ENCODE measurements around the gene MAP2K5.

MAP2K5 gene

DNA sequence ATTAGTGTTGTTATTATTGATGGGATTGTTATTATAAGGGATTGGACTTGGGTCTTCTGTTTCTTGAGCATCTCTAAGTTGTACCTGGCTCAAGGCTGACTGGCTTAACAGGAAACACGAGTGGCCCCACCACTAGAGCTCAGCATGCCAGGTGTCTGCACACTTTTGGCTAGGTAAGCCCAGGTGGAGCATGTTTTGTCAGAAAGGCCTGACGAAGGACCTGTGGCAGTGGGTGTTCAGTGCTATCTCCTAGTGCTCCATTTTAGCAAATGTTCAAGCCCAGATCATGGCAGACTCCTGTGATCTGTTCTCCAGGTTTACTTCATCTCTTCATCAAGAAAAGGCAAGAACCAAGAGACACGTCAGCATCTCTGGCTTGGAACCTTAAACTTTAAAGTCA lies 3.4 kb downstream of the MAP2K5 start:
- ChIA-PET POLR2A (no interaction called here), CTCF (interaction anchor here (0.6 kb wide), 1 partner anchor 106 kb away, joined by 5 read pairs; no protein-coding TSS in a partner anchor)
- H3K4me3 ChIP-seq (ENCODE audit: low read depth, low read length), result no peak overlapping the region
- H3K36me3 ChIP-seq (ENCODE audit: control insufficient read depth in 2 of 2, insufficient read depth in 1 of 2, low read length in 2 of 2), result peaks cover 7 to 11% of the 10 kb centered on the region in 2 experiments; a peak in 2 of 3 replicates
- no peaks in the 10 kb centered on the region for H3K9me3 ChIP-seq (ENCODE audit: control insufficient read depth, insufficient read depth, low read depth, low read length)
- TF ChIP-seq ZNF76 (tag by site-specific recombination; IDR thresholded peaks at IDR 0.05; ENCODE audit: borderline replicate concordance, low read depth) (no peak), ZBTB17 (tag by site-specific recombination; IDR thresholded peaks at IDR 0.05) (no peak), ZNF335 (tag by site-specific recombination; conservative IDR thresholded peaks at IDR 0.05) (no peak)
- peaks cover 34% of the 10 kb centered on the region for H3K4me1 ChIP-seq (ENCODE audit: control insufficient read depth, insufficient read depth, low read length)
- no peak overlapping the region for H3K27ac ChIP-seq (ENCODE audit: extremely low read depth, low read depth, low read length)

DNA sequence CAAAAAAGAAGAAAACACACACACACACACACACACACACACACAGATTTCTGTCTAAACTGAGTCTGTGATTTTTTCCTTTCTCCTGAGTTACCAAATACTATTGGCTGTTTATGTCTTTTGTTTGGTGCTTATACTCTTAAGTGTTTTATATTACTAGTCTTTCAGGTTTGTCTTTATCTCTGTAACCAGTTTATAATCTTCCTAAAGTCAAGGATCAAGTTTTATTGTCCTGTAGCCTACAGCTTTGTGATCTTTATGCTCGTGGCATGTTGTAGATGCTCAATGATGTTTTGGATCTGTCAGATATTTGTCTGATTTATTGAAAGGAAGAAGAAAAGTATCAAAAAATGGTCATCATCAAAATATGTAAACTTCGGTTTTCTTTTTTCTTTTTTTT lies 4.6 kb downstream of the MAP2K5 start:
- peaks cover 34% of the 10 kb centered on the region for H3K4me1 ChIP-seq (ENCODE audit: control insufficient read depth, insufficient read depth, low read length)
- H3K4me3 ChIP-seq (ENCODE audit: low read depth, low read length), result no peak overlapping the region
- ChIA-PET POLR2A (no interaction called here), CTCF (no interaction called here)
- no peaks in the 10 kb centered on the region for H3K9me3 ChIP-seq (ENCODE audit: control insufficient read depth, insufficient read depth, low read depth, low read length)
- H3K27ac ChIP-seq (ENCODE audit: extremely low read depth, low read depth, low read length), result no peak overlapping the region
- peaks cover 13 to 17% of the 10 kb centered on the region in 2 experiments; a peak in 2 of 3 replicates for H3K36me3 ChIP-seq (ENCODE audit: control insufficient read depth in 2 of 2, insufficient read depth in 1 of 2, low read length in 2 of 2)
- no peak for TF ChIP-seq HOXA7 (CRISPR knock-in tag; IDR thresholded peaks at IDR 0.05; ENCODE audit: borderline replicate concordance)
- no peak for TF ChIP-seq HOXC10 (CRISPR knock-in tag; IDR thresholded peaks at IDR 0.05)
- no peak for TF ChIP-seq SP3 (tag by site-specific recombination; IDR thresholded peaks at IDR 0.05)
- TF ChIP-seq ZNF350 (tag by site-specific recombination; IDR thresholded peaks at IDR 0.05), result no peak
- TF ChIP-seq ZNF324 (tag by site-specific recombination; IDR thresholded peaks at IDR 0.05), result no peak
- TF ChIP-seq ZBTB1 (tag by site-specific recombination; IDR thresholded peaks at IDR 0.05), result no peak
- TF ChIP-seq ZNF548 (tag by site-specific recombination; IDR thresholded peaks at IDR 0.05), result no peak
- TF ChIP-seq FEZF1 (tag by site-specific recombination; IDR thresholded peaks at IDR 0.05), result peak; percentile 32; the same call in 1 of the 2 replicates
- TF ChIP-seq ZBTB21 (tag by site-specific recombination; IDR thresholded peaks at IDR 0.05), result no peak
- TF ChIP-seq ZBTB17 (tag by site-specific recombination; IDR thresholded peaks at IDR 0.05), result no peak
- TF ChIP-seq, protein P1, sequence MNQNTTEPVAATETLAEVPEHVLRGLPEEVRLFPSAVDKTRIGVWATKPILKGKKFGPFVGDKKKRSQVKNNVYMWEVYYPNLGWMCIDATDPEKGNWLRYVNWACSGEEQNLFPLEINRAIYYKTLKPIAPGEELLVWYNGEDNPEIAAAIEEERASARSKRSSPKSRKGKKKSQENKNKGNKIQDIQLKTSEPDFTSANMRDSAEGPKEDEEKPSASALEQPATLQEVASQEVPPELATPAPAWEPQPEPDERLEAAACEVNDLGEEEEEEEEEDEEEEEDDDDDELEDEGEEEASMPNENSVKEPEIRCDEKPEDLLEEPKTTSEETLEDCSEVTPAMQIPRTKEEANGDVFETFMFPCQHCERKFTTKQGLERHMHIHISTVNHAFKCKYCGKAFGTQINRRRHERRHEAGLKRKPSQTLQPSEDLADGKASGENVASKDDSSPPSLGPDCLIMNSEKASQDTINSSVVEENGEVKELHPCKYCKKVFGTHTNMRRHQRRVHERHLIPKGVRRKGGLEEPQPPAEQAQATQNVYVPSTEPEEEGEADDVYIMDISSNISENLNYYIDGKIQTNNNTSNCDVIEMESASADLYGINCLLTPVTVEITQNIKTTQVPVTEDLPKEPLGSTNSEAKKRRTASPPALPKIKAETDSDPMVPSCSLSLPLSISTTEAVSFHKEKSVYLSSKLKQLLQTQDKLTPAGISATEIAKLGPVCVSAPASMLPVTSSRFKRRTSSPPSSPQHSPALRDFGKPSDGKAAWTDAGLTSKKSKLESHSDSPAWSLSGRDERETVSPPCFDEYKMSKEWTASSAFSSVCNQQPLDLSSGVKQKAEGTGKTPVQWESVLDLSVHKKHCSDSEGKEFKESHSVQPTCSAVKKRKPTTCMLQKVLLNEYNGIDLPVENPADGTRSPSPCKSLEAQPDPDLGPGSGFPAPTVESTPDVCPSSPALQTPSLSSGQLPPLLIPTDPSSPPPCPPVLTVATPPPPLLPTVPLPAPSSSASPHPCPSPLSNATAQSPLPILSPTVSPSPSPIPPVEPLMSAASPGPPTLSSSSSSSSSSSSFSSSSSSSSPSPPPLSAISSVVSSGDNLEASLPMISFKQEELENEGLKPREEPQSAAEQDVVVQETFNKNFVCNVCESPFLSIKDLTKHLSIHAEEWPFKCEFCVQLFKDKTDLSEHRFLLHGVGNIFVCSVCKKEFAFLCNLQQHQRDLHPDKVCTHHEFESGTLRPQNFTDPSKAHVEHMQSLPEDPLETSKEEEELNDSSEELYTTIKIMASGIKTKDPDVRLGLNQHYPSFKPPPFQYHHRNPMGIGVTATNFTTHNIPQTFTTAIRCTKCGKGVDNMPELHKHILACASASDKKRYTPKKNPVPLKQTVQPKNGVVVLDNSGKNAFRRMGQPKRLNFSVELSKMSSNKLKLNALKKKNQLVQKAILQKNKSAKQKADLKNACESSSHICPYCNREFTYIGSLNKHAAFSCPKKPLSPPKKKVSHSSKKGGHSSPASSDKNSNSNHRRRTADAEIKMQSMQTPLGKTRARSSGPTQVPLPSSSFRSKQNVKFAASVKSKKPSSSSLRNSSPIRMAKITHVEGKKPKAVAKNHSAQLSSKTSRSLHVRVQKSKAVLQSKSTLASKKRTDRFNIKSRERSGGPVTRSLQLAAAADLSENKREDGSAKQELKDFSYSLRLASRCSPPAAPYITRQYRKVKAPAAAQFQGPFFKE (tag by site-specific recombination; IDR thresholded peaks at IDR 0.05; ENCODE audit: borderline replicate concordance), result no peak
- no peak for TF ChIP-seq ZNF768 (tag by site-specific recombination; IDR thresholded peaks at IDR 0.05)
- no peak for TF ChIP-seq ZNF266 (tag by site-specific recombination; IDR thresholded peaks at IDR 0.05; ENCODE audit: low read depth)
- TF ChIP-seq, protein P2, sequence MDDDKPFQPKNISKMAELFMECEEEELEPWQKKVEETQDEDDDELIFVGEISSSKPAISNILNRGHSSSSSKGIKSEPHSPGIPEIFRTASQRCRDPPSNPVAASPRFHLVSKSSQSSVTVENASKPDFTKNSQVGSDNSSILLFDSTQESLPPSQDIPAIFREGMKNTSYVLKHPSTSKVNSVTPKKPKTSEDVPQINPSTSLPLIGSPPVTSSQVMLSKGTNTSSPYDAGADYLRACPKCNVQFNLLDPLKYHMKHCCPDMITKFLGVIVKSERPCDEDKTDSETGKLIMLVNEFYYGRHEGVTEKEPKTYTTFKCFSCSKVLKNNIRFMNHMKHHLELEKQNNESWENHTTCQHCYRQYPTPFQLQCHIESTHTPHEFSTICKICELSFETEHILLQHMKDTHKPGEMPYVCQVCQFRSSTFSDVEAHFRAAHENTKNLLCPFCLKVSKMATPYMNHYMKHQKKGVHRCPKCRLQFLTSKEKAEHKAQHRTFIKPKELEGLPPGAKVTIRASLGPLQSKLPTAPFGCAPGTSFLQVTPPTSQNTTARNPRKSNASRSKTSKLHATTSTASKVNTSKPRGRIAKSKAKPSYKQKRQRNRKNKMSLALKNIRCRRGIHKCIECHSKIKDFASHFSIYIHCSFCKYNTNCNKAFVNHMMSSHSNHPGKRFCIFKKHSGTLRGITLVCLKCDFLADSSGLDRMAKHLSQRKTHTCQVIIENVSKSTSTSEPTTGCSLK (tag by site-specific recombination; IDR thresholded peaks at IDR 0.05), result no peak
- TF ChIP-seq, protein P3, sequence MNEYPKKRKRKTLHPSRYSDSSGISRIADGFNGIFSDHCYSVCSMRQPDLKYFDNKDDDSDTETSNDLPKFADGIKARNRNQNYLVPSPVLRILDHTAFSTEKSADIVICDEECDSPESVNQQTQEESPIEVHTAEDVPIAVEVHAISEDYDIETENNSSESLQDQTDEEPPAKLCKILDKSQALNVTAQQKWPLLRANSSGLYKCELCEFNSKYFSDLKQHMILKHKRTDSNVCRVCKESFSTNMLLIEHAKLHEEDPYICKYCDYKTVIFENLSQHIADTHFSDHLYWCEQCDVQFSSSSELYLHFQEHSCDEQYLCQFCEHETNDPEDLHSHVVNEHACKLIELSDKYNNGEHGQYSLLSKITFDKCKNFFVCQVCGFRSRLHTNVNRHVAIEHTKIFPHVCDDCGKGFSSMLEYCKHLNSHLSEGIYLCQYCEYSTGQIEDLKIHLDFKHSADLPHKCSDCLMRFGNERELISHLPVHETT (tag by site-specific recombination; IDR thresholded peaks at IDR 0.05), result no peak
- TF ChIP-seq ZNF292 (tag by site-specific recombination; IDR thresholded peaks at IDR 0.05; ENCODE audit: borderline replicate concordance, low read depth), result no peak
- TF ChIP-seq, protein P4, sequence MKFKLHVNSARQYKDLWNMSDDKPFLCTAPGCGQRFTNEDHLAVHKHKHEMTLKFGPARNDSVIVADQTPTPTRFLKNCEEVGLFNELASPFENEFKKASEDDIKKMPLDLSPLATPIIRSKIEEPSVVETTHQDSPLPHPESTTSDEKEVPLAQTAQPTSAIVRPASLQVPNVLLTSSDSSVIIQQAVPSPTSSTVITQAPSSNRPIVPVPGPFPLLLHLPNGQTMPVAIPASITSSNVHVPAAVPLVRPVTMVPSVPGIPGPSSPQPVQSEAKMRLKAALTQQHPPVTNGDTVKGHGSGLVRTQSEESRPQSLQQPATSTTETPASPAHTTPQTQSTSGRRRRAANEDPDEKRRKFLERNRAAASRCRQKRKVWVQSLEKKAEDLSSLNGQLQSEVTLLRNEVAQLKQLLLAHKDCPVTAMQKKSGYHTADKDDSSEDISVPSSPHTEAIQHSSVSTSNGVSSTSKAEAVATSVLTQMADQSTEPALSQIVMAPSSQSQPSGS (tag by site-specific recombination; IDR thresholded peaks at IDR 0.05; ENCODE audit: low read depth), result no peak
- TF ChIP-seq ZNF2 (tag by site-specific recombination; IDR thresholded peaks at IDR 0.05), result 0 out of 2 replicates have a peak, but pooled peaks have one; percentile 10
- TF ChIP-seq ZNF426 (tag by site-specific recombination; IDR thresholded peaks at IDR 0.05), result no peak
- no peak for TF ChIP-seq ZIC2 (tag by site-specific recombination; IDR thresholded peaks at IDR 0.05)
- TF ChIP-seq ZFP37 (tag by site-specific recombination; IDR thresholded peaks at IDR 0.05), result no peak
- TF ChIP-seq, protein P5, sequence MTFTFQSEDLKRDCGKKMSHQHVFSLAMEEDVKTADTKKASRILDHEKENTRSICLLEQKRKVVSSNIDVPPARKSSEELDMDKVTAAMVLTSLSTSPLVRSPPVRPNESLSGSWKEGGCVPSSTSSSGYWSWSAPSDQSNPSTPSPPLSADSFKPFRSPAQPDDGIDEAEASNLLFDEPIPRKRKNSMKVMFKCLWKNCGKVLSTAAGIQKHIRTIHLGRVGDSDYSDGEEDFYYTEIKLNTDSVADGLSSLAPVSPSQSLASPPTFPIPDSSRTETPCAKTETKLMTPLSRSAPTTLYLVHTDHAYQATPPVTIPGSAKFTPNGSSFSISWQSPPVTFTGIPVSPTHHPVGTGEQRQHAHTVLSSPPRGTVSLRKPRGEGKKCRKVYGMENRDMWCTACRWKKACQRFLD (tag by site-specific recombination; IDR thresholded peaks at IDR 0.05), result no peak
